ENCODE measurements around the gene MAP4.

GRCh38 chr3:47956521-47956920 lies 59.7 kb downstream of the MAP4 start:
- TF ChIP-seq ZNF274 (IDR thresholded peaks at IDR 0.05; ENCODE audit: low read depth, low read length), result no peak
- TF ChIP-seq YY1 (IDR thresholded peaks at IDR 0.05; ENCODE audit: insufficient read depth, insufficient read length), result no peak
- TF ChIP-seq SUZ12 (IDR thresholded peaks at IDR 0.05; ENCODE audit: extremely low read depth, insufficient read depth, insufficient read length), result no peak

Data from NT2/D1 (cell line).